Progenitor cell of endocrine pancreas (in vitro differentiated cells): Measurements from ENCODE around the gene TRAFD1. TPM values are rescaled to one million over a fixed set of nuclear protein-coding genes. Genes with fewer than 3 reads are reported as not detected.

Source experiments
- DNase-seq: peaks from one replicate; pipeline ENCODE4 v3.0.0; 2021; ENCODE audit warnings: low spot score; ENCODE audit not compliant: unreplicated experiment
- H3K27ac Mint-ChIP-seq: 2 replicates; pipeline ENCODE4 v1.8.0; 2021; ENCODE audit warnings: mild to moderate bottlenecking, moderate library complexity, mixed read lengths
- H3K27me3 Mint-ChIP-seq: 2 replicates; pipeline ENCODE4 v1.8.0; 2021; ENCODE audit warnings: mixed read lengths
- H3K36me3 Mint-ChIP-seq: 2 replicates; pipeline ENCODE4 v1.8.0; 2022; ENCODE audit warnings: mixed read lengths; ENCODE audit not compliant: insufficient read depth
- H3K4me1 Mint-ChIP-seq: 2 replicates; pipeline ENCODE4 v1.8.0; 2021; ENCODE audit warnings: low read depth, mixed read lengths
- H3K4me3 Mint-ChIP-seq: 2 replicates; pipeline ENCODE4 v1.8.0; 2021; ENCODE audit warnings: low read depth, mild to moderate bottlenecking, moderate library complexity, mixed read lengths
- H3K9me3 Mint-ChIP-seq: 2 replicates; pipeline ENCODE4 v1.8.0; 2021; ENCODE audit warnings: low read depth, mixed read lengths
- CTCF ChIP-seq: fragments of 200-600 bp; sonication (generic); IDR thresholded peaks from one replicate; pipeline ENCODE4 v1.5.0; 2021; ENCODE audit warnings: antibody characterized with exemption, mild to moderate bottlenecking; ENCODE audit not compliant: unreplicated experiment
- total RNA-seq: library from RNA; stranded (reverse); gene quantifications from 2 replicates; pipeline ENCODE4 v1.2.1, GENCODE V29; 2021

Gene TRAFD1
- total RNA-seq, 1 donor from 2014 or later: 34.7 TPM

- no peaks in the 10 kb centered on the region for H3K27me3 Mint-ChIP-seq
- H3K9me3 Mint-ChIP-seq: no peaks in the 10 kb centered on the region
- H3K36me3 Mint-ChIP-seq: peaks cover 11% of the 10 kb centered on the region
- no peaks in the 10 kb centered on the region for H3K4me1 Mint-ChIP-seq
- H3K27ac Mint-ChIP-seq: no peak overlapping the region
- TF ChIP-seq CTCF: no peak
- no peak for DNase-seq
- no peak overlapping the region for H3K4me3 Mint-ChIP-seq
Measured at GRCh38 chr12:112183141-112184021, 58.0 kb downstream of the TRAFD1 start.

GRCh38 chr12:112184056-112184887 lies 58.9 kb downstream of the TRAFD1 start:
- Mint-ChIP-seq H3K9me3 (no peaks in the 10 kb centered on the region), H3K27ac (no peak overlapping the region), H3K4me3 (no peak overlapping the region), H3K27me3 (no peaks in the 10 kb centered on the region), H3K36me3 (peaks cover 11% of the 10 kb centered on the region), H3K4me1 (no peaks in the 10 kb centered on the region)
- no peak for DNase-seq
- no peak for TF ChIP-seq CTCF

- Mint-ChIP-seq H3K4me1 (no peaks in the 10 kb centered on the region), H3K27me3 (no peaks in the 10 kb centered on the region), H3K27ac (no peak overlapping the region), H3K9me3 (no peaks in the 10 kb centered on the region), H3K36me3 (peaks cover 16% of the 10 kb centered on the region), H3K4me3 (no peak overlapping the region)
- DNase-seq: no peak
- TF ChIP-seq CTCF: no peak
Measured at GRCh38 chr12:112185093-112185923, 59.9 kb downstream of the TRAFD1 start.

GRCh38 chr12:112188130-112188830 lies 62.9 kb downstream of the TRAFD1 start:
- H3K27ac Mint-ChIP-seq: no peak overlapping the region
- no peak for TF ChIP-seq CTCF
- no peaks in the 10 kb centered on the region for H3K27me3 Mint-ChIP-seq
- H3K9me3 Mint-ChIP-seq: no peaks in the 10 kb centered on the region
- H3K36me3 Mint-ChIP-seq: peaks cover 18% of the 10 kb centered on the region
- H3K4me3 Mint-ChIP-seq: no peak overlapping the region
- DNase-seq: no peak
- H3K4me1 Mint-ChIP-seq: no peaks in the 10 kb centered on the region
